GM23338 (cell line): ENCODE data around the gene PTPN7.

Experiments
- EZH2 ChIP-seq: fragments of 200-600 bp; sonication (generic); IDR thresholded peaks from one replicate; pipeline ENCODE4 v1.8.0; 2017; ENCODE audit warnings: antibody characterized with exemption, mild to moderate bottlenecking, low read depth; ENCODE audit not compliant: unreplicated experiment
- EZH2phosphoT487 ChIP-seq: fragments of 200-600 bp; sonication (generic); IDR thresholded peaks from one replicate; pipeline ENCODE4 v1.8.1; 2018; ENCODE audit warnings: antibody characterized with exemption; ENCODE audit not compliant: unreplicated experiment
- POLR2AphosphoS5 ChIP-seq: IDR thresholded peaks from 2 replicates; pipeline ENCODE4 v1.6.1; 2016; ENCODE audit warnings: antibody characterized with exemption, low read depth
- TF ChIP-seq, protein P1 (sequence below), 2 experiments: fragments of 200-600 bp in 1 of 2; sonication (generic) in 1 of 2; conservative IDR thresholded peaks; 2 replicates each; pipeline versions ENCODE4 v1.5.1 to v1.6.1; 2016 to 2017; ENCODE audit warnings: antibody characterized with exemption in 2 of 2, low read depth in 2 of 2, mild to moderate bottlenecking in 2 of 2, moderate library complexity in 1 of 2
- TF ChIP-seq, protein P2 (sequence below): IDR thresholded peaks from one replicate; pipeline ENCODE4 v1.6.1; 2018; ENCODE audit warnings: antibody characterized with exemption; ENCODE audit not compliant: unreplicated experiment

DNA sequence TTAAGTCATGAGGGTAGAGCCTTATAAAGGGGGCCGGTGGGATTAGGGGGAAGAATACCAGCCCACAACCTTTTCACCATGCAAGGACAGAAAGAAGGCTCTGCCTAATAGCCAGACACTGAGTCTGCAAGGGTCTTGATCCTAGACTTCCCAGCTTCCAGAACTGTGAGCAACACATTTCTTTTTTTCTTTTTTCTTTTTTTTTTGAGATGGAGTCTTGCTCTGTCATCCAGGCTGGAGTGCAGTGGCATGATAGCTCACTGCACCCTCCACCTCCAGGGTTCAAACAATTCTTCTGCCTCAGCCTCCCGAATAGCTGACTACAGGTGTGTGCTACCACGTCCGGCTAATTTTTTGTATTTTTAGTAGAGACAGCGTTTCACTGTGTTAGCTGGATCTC lies 14.1 kb downstream of the PTPN7 start:
- TF ChIP-seq, protein P1, sequence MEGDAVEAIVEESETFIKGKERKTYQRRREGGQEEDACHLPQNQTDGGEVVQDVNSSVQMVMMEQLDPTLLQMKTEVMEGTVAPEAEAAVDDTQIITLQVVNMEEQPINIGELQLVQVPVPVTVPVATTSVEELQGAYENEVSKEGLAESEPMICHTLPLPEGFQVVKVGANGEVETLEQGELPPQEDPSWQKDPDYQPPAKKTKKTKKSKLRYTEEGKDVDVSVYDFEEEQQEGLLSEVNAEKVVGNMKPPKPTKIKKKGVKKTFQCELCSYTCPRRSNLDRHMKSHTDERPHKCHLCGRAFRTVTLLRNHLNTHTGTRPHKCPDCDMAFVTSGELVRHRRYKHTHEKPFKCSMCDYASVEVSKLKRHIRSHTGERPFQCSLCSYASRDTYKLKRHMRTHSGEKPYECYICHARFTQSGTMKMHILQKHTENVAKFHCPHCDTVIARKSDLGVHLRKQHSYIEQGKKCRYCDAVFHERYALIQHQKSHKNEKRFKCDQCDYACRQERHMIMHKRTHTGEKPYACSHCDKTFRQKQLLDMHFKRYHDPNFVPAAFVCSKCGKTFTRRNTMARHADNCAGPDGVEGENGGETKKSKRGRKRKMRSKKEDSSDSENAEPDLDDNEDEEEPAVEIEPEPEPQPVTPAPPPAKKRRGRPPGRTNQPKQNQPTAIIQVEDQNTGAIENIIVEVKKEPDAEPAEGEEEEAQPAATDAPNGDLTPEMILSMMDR (conservative IDR thresholded peaks at IDR 0.05; ENCODE audit: low read depth in 2 of 2), result no peak
- TF ChIP-seq POLR2AphosphoS5 (no peak), EZH2 (no peak), EZH2phosphoT487 (no peak)
- TF ChIP-seq, protein P2, sequence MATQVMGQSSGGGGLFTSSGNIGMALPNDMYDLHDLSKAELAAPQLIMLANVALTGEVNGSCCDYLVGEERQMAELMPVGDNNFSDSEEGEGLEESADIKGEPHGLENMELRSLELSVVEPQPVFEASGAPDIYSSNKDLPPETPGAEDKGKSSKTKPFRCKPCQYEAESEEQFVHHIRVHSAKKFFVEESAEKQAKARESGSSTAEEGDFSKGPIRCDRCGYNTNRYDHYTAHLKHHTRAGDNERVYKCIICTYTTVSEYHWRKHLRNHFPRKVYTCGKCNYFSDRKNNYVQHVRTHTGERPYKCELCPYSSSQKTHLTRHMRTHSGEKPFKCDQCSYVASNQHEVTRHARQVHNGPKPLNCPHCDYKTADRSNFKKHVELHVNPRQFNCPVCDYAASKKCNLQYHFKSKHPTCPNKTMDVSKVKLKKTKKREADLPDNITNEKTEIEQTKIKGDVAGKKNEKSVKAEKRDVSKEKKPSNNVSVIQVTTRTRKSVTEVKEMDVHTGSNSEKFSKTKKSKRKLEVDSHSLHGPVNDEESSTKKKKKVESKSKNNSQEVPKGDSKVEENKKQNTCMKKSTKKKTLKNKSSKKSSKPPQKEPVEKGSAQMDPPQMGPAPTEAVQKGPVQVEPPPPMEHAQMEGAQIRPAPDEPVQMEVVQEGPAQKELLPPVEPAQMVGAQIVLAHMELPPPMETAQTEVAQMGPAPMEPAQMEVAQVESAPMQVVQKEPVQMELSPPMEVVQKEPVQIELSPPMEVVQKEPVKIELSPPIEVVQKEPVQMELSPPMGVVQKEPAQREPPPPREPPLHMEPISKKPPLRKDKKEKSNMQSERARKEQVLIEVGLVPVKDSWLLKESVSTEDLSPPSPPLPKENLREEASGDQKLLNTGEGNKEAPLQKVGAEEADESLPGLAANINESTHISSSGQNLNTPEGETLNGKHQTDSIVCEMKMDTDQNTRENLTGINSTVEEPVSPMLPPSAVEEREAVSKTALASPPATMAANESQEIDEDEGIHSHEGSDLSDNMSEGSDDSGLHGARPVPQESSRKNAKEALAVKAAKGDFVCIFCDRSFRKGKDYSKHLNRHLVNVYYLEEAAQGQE, result no peak
